ENCODE measurements around the gene OLFM1.
"Not testable (repeated sequence)": the region's sequence is repeated elsewhere in the genome, so short reads cannot be mapped to it uniquely, and the experiment has no call there.

Gene OLFM1

DNA sequence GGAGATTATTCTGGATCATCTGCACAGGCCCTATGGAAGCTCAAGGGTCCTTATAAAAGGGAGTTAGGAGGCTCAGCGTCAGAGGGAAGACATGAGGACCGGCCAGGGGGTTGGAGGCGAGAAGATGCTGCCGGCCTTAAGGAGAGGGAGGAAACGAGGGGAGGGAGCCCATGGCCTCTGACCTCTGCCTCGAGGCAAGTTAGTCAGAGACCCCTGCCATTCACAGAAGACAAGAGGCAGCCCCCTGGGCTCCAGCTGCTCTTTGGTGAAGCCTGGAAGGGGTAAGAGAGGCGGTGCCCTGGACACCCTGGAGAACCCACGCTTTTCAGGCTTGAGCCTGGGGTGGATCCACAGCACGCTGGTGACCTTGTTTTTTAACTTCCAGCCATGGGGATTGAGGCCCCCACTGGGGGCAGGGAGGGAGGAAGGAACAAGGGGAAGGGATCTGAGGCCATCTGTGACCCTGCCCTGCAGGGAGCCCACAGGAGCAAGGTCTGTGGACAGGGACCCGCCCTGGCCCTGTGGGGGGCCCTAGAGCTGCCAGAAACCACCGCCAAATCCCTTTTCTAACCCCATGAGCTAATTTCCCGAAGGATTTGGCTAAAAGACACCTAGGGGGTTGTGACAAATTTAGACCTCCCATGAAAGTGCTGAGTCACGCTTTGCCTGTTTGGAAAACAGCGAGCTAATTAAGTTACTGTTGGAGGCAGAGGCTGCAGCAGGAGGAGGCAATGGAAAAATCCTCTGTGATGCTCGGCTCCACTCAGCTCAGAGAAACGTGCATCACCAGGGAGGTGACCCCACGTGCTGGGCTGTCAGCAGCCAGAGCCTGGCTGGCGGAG, 49.7 kb downstream of the OLFM1 start:
- no peak for DNase-seq

DNA sequence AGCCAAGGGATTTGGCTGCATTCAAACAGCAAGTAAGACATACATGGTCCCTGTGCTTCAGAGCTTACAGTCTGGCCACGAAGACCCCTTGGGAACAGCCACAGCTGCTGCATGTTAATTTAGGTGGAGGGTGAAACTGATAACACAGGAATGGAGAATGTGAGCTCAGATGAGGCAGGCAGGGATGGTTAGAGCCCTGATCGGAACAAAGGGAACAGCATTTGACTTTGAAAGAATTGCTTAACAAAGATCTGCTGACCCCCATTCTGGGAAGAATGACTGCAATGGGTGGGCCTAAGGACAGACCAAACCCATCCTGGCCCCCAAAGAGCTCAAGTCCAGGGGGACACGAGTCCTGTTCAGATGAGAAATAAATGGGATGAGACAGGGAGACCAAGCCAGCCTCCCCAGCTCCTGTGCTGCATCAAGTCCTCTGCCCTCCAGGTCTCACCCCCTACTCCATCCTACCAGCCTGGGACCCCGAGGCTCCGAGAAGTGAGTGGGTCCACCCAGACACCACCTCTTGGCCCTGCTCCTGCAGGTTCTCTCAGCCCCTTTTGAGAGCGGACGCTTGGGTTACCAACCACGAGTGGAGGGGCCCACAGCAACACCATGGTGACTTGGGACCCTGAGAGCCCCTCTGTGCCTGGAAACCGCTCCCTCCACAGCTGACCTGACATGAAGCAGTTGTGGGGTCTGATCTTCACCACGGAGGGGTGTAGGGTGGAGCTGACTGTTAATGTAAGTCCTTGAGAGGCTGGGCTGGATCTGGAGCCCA, 50.8 kb downstream of the OLFM1 start:
- no peak for DNase-seq

DNA sequence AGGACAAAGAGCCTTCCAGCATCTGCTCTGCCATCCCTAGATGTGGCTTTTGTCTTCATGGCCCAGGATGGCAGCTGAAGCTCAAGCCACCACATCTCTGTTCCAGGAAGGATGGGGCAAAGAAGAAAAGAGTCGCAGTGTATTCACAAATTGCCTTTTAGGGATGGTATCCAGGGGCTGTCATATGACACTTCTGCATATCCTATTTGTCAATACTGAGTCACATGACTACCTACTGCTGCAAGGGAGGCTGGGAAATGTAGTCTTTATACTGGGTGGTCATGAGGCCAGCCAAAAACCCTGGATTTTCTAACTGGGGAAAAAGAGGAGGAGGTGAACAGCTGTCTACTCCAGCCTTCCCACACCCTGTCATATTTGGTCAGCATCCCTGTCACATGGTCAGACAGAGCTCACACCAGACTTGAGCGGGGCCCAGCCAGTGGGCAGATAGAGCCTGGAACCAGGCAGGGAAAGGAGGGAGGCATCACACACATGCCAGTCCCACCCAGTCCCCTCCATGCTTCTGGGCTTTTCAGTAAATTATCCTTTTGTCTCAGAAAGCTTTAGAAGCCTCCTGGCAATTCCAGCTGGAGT, 52.0 kb downstream of the OLFM1 start:
- no peak for DNase-seq

DNA sequence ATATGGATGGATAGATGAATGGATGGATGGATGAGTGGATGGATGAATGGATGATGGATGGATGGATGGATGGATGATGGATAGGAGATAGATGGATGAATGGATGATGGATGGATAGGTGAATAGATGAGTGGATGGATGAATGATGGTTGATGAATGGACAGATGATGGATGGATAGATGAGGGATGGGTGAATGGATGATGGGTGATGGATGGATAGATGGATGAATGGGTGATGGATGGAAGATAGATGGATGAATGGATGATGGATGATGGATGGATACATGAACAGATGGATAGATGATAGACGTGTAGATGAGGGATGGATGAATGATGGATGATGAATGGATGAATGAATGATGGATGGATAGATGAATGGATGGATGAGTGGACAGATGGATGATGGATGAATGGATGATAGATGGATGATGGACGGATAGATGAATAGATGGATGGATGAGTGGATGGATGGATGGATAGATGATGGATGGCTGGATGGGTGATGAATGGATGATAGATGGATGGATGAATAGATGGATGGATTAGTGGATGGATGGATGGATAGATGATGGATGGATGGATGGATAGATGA, 53.8 kb downstream of the OLFM1 start:
- DNase-seq: no peak

DNA sequence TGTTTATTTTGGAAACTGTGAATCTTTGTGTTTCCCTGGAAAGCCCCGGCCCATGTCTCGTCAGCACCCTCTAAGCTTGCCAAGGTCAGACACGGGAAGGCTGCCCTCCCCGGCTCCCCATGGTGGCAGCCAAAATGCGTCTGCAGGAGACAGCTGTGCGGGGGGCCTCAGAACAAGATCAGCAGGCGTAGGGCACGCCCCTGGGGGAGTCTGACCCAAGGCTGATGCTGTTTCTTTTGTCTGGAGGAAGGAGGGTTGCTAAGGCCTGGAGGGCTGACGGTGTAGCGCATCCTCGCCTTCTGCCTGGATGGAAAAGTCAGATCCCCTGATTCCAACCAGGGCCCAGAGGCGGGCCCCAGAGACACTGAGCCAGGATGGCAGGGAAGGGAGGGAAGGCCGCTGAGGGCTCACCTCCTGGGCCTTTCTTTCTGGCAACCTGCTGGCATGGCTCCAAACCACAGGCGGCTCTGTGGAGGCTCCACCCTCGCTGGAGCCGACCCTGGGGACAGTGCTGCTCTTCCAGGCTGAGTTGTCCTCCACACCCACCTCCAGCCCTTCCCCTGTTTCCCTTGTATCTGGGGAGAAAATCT, 57.2 kb downstream of the OLFM1 start:
- no peak for DNase-seq

DNA sequence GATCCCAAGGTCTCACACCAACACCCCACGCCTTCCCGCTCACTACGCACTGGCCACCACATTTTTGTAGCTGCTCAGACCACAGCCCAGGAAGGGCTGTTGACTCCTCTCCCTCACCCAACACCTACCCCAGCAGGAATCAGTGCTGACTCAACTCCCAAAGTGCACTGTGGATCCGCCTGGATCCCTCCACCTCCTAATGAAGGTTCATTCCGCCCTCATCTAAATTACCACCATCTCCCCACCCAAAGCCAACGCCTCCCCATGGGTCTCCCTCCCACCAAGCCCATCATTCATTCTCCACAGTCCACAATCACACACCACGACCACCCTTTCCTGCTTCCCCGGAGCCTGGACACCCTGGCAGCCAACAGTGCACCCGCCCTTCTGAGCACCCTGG, 57.8 kb downstream of the OLFM1 start:
- DNase-seq: no peak

DNA sequence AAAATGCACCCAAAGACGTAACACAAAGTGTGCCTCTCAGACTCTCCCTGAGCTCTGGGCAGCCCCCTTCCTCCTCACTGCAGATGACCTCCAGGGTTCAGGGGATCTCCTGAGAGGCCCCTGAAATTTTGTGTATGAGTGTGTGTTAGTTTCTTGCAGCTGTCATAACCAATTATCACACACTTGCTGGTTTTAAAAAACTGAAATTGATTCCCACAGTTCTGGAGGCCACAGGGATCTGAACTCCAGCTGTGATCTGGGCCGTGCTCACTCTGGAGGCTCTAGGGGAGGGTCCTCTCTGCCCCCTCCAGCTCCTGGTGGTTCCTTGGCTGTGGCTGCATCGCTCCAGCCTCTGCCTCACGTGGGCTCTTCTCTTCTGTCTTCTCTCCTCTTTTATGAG, 58.8 kb downstream of the OLFM1 start:
- no peak for DNase-seq

DNA sequence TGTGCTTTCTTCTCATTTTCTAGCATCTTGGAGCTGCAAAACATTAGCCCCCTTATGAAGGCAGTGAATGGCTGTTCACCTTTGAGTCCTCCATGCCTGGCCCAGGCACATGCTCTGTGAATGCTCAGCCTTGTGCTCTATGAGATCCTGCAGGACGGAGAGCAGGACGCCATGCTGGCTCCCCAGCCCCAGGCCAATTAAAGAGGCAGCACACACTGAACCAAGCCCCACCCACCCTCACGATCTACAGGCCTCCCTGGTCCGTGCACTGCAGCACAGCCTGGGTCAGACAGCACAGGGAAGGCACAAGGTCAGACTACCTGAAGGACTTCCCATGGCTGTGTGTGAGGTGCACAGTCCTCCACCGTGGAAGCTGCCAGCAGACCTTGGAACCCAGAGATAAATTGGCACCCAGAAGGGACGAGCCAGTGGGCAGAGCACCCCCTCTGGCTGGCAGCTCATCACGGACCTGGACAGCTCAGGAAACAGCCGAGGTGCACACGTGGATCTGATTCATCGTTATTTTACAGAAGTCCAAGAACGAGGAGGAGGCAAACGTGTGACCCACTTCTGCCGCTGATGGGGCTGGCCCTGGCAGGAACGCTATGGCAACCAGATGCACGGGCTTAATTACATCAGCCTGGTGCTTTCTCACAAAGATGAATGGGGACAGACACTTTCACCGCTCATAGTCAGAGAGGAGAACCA, 59.5 kb downstream of the OLFM1 start:
- no peak for DNase-seq

GRCh38 chr9:135147474-135147805, 60.0 kb downstream of the OLFM1 start:
- DNase-seq: no peak

GRCh38 chr9:135147938-135148337, 60.5 kb downstream of the OLFM1 start:
- no peak for DNase-seq

DNA sequence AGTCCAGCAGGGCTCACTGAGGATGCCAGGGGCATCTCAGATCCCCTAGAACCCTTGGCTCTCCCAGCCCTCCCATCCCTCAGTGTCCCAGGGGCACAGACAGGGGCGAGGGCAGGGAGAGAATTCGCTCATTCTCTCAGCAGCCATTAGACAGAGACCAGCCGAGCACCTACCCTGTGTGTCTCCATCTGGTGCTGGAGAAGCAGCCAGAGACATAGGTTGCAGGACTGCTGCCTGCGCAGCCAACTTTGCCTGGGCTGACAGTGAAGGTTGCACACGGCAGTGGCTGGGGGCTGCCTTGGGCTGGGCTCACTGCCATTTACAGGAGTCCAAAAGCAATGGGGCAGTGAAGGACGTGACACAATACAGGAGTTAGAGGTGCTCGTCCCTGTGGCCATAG, 60.9 kb downstream of the OLFM1 start:
- no peak for DNase-seq

DNA sequence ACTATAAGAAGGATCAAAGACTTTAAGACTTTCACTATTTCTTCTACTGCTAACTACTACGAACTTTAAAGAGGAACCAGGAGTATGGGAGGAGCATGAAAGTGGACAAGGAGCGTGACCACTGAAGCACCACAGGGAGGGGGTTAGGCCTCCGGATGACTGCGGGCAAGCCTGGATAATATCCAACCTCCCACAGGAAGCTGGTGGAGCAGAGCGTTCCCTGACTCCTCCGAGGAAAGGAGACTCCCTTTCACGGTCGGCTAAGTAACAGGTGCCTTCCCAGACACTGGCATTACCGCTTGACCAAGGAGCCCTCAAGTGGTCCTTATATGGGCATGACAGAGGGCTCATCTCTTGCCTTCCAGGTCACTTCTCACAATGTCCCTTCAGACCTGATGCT, 62.4 kb downstream of the OLFM1 start:
- DNase-seq: not testable (repeated sequence)

DNA sequence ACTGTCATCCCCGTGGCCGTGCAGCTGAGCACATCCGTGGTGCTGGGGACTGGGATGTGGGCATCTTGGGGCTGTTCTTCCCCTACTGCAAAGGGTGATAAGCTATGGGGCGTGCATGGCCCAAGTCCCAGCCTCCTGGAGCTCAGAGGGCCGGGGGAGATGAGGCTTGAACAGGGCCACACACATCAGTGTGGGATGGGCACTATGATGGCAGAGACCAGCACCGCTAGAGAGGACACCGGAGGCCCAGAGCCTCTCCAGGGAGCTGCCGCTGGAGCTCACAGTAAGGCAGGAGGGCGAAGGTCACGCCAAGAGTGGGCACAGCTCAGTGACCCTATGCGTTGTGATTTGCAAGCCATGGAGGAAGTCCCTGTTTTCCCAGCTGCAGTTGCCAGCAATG, 63.5 kb downstream of the OLFM1 start:
- no peak for DNase-seq

DNA sequence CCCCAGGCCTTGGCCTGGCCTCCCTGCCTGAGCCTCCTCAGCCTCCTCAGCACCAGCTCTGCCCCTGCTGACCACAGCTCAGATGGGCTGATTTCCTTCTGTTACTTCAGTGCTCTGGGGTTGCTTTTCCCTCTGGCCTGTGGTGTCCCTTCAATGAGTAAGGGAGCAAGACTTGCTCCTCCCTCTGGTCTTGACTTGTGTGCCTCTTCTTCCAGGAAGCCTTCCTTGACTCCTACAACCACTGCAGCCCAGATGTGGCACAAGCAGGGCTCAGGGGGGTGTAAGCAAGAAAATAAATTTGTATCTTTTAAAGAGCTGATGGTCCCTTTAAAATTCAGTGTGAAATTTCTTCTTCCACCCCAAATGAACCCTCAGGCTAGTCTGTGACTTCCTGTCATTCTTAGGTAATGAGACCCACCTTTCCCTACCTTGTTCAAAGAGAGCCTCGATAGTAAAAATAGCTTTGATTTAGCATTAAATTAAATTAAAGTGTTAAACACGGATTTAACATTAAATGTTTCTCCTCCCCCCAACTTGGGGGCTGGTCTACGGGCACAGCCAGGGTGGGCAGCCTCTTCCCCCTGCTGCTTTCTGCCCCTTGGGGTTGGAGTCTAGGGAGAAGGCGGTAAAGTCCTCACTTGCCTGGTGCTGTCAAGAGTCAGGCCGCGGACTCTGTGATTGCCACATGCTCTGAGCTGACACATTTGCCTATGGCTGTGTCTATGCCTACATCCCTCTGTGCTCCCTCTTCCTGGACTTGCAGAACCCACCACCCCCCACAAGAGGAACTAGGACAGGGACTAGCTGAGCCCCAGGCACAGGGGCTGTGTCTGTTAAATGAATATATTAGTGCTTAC, 64.5 kb downstream of the OLFM1 start:
- DNase-seq: no peak

DNA sequence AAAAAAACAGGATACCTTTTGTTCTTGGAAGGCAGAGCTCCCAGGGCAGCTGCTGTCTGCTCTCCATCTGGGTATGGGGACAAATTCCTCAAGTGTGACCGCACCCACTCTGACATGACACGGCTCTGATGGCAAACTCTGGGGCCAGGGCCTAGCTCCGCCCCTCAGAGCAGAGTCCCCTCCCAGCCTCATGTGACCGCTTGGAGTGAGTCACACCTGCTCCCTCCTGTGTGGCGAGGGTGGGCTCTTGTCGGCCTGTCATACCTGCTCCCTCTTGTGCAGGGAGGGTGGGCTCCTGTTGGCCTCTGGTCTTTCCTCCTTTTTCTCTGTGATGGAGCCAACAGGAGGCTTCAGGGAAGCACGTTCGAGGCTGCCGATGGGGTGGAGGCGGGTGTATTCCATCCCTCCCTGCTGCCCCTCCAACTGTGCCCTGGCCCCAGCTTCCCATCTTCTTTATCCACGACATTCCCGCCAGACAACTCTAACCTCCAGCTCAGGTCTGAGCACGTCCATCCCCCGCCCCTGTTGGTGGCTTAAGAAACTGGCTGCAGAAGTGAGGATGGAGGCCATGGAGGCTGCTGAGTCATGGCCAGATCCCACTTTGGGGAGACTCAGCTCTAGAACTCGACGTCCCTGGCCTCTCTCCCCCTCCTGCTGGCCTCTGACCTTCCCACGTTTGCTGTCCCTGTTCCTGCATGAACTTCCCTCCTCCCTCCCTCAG, 65.3 kb downstream of the OLFM1 start:
- no peak for DNase-seq

DNA sequence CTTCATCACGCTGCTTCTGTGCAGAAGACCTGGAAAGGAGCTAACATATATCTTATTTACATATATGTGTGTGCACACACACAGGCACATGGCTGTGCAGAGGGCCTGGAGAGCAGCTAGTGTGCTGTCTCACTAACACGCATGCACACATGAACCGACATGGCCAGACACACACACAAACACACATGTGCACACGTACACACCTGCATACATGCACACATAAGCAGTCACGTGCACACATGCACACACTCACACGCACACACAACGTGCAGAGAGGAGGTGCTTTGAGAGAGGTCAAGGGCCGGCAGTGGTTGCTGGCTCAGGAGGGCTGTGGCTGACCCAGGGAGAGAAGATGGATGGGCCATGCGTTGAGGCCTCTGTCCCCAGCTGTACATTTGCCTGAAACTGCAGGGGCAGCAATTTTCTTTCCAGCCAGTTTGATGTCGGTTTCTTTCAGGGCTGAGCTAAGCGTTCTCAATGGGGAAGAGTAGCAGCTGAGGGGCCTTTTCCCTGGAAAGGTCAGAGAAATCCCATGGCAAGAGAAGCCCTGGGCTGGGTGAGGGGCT, 66.7 kb downstream of the OLFM1 start:
- DNase-seq: no peak

GRCh38 chr9:135155396-135155795, 67.9 kb downstream of the OLFM1 start:
- no peak for DNase-seq

- DNase-seq: no peak
Measured at GRCh38 chr9:135156525-135157510, 69.3 kb downstream of the OLFM1 start.

GRCh38 chr9:135157856-135158563, 70.5 kb downstream of the OLFM1 start:
- no peak for DNase-seq

Data from kidney glomerular epithelial cell (primary cell).